Raji (cell line): ENCODE data around the gene PLCB2.

ENCODE experiments used
- POLR2A ChIP-seq: IDR thresholded peaks from 2 replicates; pipeline ENCODE4 v1.6.1; 2011; ENCODE audit warnings: low read depth, low read length, control low read depth; ENCODE audit not compliant: insufficient read depth

PLCB2 gene

GRCh38 chr15:40335938-40336743, 28.4 kb upstream of the PLCB2 start:
- TF ChIP-seq POLR2A: no peak

GRCh38 chr15:40334941-40335795, 27.4 kb upstream of the PLCB2 start:
- no peak for TF ChIP-seq POLR2A

- TF ChIP-seq POLR2A: no peak
These were observed 26.8 kb upstream of the PLCB2 start for GRCh38 chr15:40334541-40334940.

- no peak for TF ChIP-seq POLR2A
These were observed 26.3 kb upstream of the PLCB2 start for GRCh38 chr15:40333922-40334492.

- no peak for TF ChIP-seq POLR2A
These were observed 24.5 kb upstream of the PLCB2 start for GRCh38 chr15:40332113-40332781.

- no peak for TF ChIP-seq POLR2A
These were observed 23.9 kb upstream of the PLCB2 start for GRCh38 chr15:40331637-40332036.

- no peak for TF ChIP-seq POLR2A
These were observed 23.3 kb upstream of the PLCB2 start for GRCh38 chr15:40331026-40331425.

- no peak for TF ChIP-seq POLR2A
These were observed 22.7 kb upstream of the PLCB2 start for GRCh38 chr15:40330368-40330836.

GRCh38 chr15:40329804-40330203, 22.1 kb upstream of the PLCB2 start:
- no peak for TF ChIP-seq POLR2A

GRCh38 chr15:40328751-40329150, 21.0 kb upstream of the PLCB2 start:
- no peak for TF ChIP-seq POLR2A

- no peak for TF ChIP-seq POLR2A
These were observed 20.4 kb upstream of the PLCB2 start for GRCh38 chr15:40328176-40328575.

- no peak for TF ChIP-seq POLR2A
These were observed 19.7 kb upstream of the PLCB2 start for GRCh38 chr15:40327457-40327856.

- TF ChIP-seq POLR2A: no peak
These were observed 18.0 kb upstream of the PLCB2 start for GRCh38 chr15:40325700-40326099.

GRCh38 chr15:40325188-40325587, 17.5 kb upstream of the PLCB2 start:
- no peak for TF ChIP-seq POLR2A
